ENCODE data around the gene VAMP8.

Gene VAMP8

GRCh38 chr2:85628658-85629057, 51.3 kb downstream of the VAMP8 start:
- TF ChIP-seq EZH2phosphoT487 (IDR thresholded peaks at IDR 0.05; ENCODE audit: borderline replicate concordance, low read length) (no peak), CTCF (IDR thresholded peaks at IDR 0.05; ENCODE audit: low read depth, low read length, poor library complexity, severe bottlenecking) (no peak)
- H3K27ac ChIP-seq (ENCODE audit: low read depth, low read length) = no peak overlapping the region
- peaks cover 21% of the 10 kb centered on the region for H3K79me2 ChIP-seq (ENCODE audit: control insufficient read depth, low read length)
- no peaks in the 10 kb centered on the region for H3K27me3 ChIP-seq (ENCODE audit: control insufficient read depth, low read length)
- H3K9me3 ChIP-seq (ENCODE audit: control insufficient read depth, insufficient read depth, low read length) = no peaks in the 10 kb centered on the region
- 0 out of 2 replicates have a peak, but pooled peaks cover 2% of the 10 kb centered on the region for H4K20me1 ChIP-seq (ENCODE audit: control insufficient read depth, insufficient read depth, low read depth, low read length)
- H3K9me2 ChIP-seq (replicated peaks; ENCODE audit: control insufficient read depth, low read length) = no peaks in the 10 kb centered on the region
- no peak overlapping the region for H3K4me3 ChIP-seq (ENCODE audit: low read length)
- peaks cover 91% of the 10 kb centered on the region for H3K36me3 ChIP-seq (ENCODE audit: control insufficient read depth, low read length)
- no peak overlapping the region for H3K4me2 ChIP-seq (ENCODE audit: low read length)
- H3F3A ChIP-seq (ENCODE audit: control insufficient read depth, insufficient read depth) = no peaks in the 10 kb centered on the region
- no peaks in the 10 kb centered on the region for H3K4me1 ChIP-seq (ENCODE audit: control insufficient read depth, low read length)

- Histone ChIP-seq H3K4me3 (ENCODE audit: low read length) (no peak overlapping the region), H3K4me1 (ENCODE audit: control insufficient read depth, low read length) (no peaks in the 10 kb centered on the region), H3K27me3 (ENCODE audit: control insufficient read depth, low read length) (no peaks in the 10 kb centered on the region), H3K79me2 (ENCODE audit: control insufficient read depth, low read length) (peaks cover 23% of the 10 kb centered on the region), H3F3A (ENCODE audit: control insufficient read depth, insufficient read depth) (peaks cover 7% of the 10 kb centered on the region), H4K20me1 (ENCODE audit: control insufficient read depth, insufficient read depth, low read depth, low read length) (0 out of 2 replicates have a peak, but pooled peaks cover 2% of the 10 kb centered on the region), H3K9me3 (ENCODE audit: control insufficient read depth, insufficient read depth, low read length) (no peaks in the 10 kb centered on the region), H3K9me2 (replicated peaks; ENCODE audit: control insufficient read depth, low read length) (no peaks in the 10 kb centered on the region), H3K4me2 (ENCODE audit: low read length) (no peak overlapping the region), H3K36me3 (ENCODE audit: control insufficient read depth, low read length) (peaks cover 86% of the 10 kb centered on the region), H3K27ac (ENCODE audit: low read depth, low read length) (no peak overlapping the region)
- no peak for TF ChIP-seq CTCF (IDR thresholded peaks at IDR 0.05; ENCODE audit: low read depth, low read length, poor library complexity, severe bottlenecking)
- TF ChIP-seq EZH2phosphoT487 (IDR thresholded peaks at IDR 0.05; ENCODE audit: borderline replicate concordance, low read length) = no peak
Measured at GRCh38 chr2:85631316-85631715, 53.9 kb downstream of the VAMP8 start.

Measured in DOHH2 (cell line).